HCT116 (cell line): ENCODE results near the gene ZNF423. TPM values are rescaled to one million over a fixed set of nuclear protein-coding genes. Genes with fewer than 3 reads are reported as not detected.

Source experiments
- ATAC-seq: fragments of 200-7000 bp; cut with Tn5 transposase; 2 replicates; pipeline ENCODE4 v1.9.1; 2020; ENCODE audit warnings: mild to moderate bottlenecking, moderate library complexity
- BruUV-seq: library from RNA; stranded (reverse); fragments of 400-500 nt; replicated peaks from 2 replicates; lab custom pipeline; 2021; lab: Mats Ljungman, UMichigan
- CTCF ChIA-PET: fragments of 300-600 bp; sonication (Branson Sonifier 250); formaldehyde crosslinking; loops from one replicate; lab custom pipeline; 2021; ENCODE audit warnings: antibody characterized with exemption; lab: Charles Lee
- POLR2A ChIA-PET: fragments of 300-600, 350-600 bp; sonication (Branson Sonifier 250); formaldehyde crosslinking; loops from one replicate; lab custom pipeline; 2021; ENCODE audit warnings: antibody characterized with exemption; lab: Charles Lee
- RAD21 ChIA-PET, 2 experiments: fragments of 300-600 bp; sonication (Branson Sonifier 250); formaldehyde crosslinking; loops; one replicate each; lab custom pipeline; 2023; ENCODE audit warnings: low total read pairs in 2 of 2; ENCODE audit not compliant: uncharacterized antibody in 2 of 2, unreplicated experiment in 2 of 2, low non-redundant PET in 1 of 2; lab: Charles Lee
- DNase-seq: peaks from one replicate; pipeline ENCODE4 v3.0.0-alpha.2; 2010; ENCODE audit warnings: low read depth, low spot score
- H2AFZ ChIP-seq: fragments of 200-600 bp; shearing (Covaris generic), sonication (generic); 2 replicates; pipeline ENCODE4 v1.6.1; 2017; ENCODE audit warnings: low read depth, mixed run types, mixed read lengths, antibody characterized with exemption, low read length; ENCODE audit not compliant: poor library complexity, severe bottlenecking
- H3K27ac ChIP-seq: 2 replicates; pipeline ENCODE4 v1.5.1; 2012; ENCODE audit warnings: low read depth, low read length
- H3K27me3 ChIP-seq: fragments of 200-600 bp; sonication (generic); 2 replicates; pipeline ENCODE4 v1.6.1; 2016; ENCODE audit warnings: mixed run types, low read length, mixed read lengths; ENCODE audit not compliant: insufficient read depth
- H3K36me3 ChIP-seq, 2 experiments: fragments of 200-500 bp in 1 of 2; fragments of 200-600 bp in 1 of 2; sonication (Bioruptor generic) in 1 of 2; sonication (generic) in 1 of 2; 2 replicates each; pipeline versions ENCODE4 v1.5.1 to v1.6.1; 2014 to 2016; ENCODE audit warnings: low read length in 2 of 2, inconsistent platforms in 1 of 2, mixed read lengths in 1 of 2, mixed run types in 1 of 2; ENCODE audit not compliant: insufficient read depth in 2 of 2, control insufficient read depth in 1 of 2
- H3K4me1 ChIP-seq, 2 experiments: fragments of 200-600 bp in 1 of 2; sonication (generic) in 1 of 2; 2 replicates each; pipeline versions ENCODE4 v1.5.1 to v1.6.1; 2012 to 2017; ENCODE audit warnings: low read length in 2 of 2, inconsistent platforms in 1 of 2, mild to moderate bottlenecking in 1 of 2, mixed read lengths in 1 of 2, mixed run types in 1 of 2, moderate library complexity in 1 of 2; ENCODE audit not compliant: insufficient read depth in 2 of 2, control insufficient read depth in 1 of 2
- H3K4me2 ChIP-seq: fragments of 200-600 bp; sonication (generic); 2 replicates; pipeline ENCODE4 v1.6.1; 2017; ENCODE audit warnings: mixed run types, low read length, mixed read lengths
- H3K4me3 ChIP-seq, 2 experiments: fragments of 200-600 bp in 1 of 2; sonication (generic) in 1 of 2; replicated peaks in 1 of 2; 2 replicates each; pipeline ENCODE4 v1.5.1; 2011 to 2016; ENCODE audit warnings: low read length in 2 of 2, control low read depth in 1 of 2, low read depth in 1 of 2, mild to moderate bottlenecking in 1 of 2, mixed read lengths in 1 of 2, mixed run types in 1 of 2
- H3K79me2 ChIP-seq: fragments of 200-600 bp; sonication (generic); 2 replicates; pipeline ENCODE4 v1.6.1; 2017; ENCODE audit warnings: mild to moderate bottlenecking, mixed run types, low read length, moderate library complexity, mixed read lengths; ENCODE audit not compliant: insufficient read depth
- H3K9ac ChIP-seq: fragments of 200-600 bp; sonication (generic); 2 replicates; pipeline ENCODE4 v1.6.1; 2016; ENCODE audit warnings: low read length, mixed read lengths
- H3K9me2 ChIP-seq: fragments of 200-600 bp; sonication (generic), shearing (Covaris generic); 2 replicates; pipeline ENCODE4 v1.6.1; 2017; ENCODE audit warnings: mixed run types, mild to moderate bottlenecking, moderate library complexity; ENCODE audit not compliant: insufficient read depth
- H3K9me3 ChIP-seq, 2 experiments: fragments of 200-500 bp in 1 of 2; fragments of 200-600 bp in 1 of 2; sonication (Bioruptor generic) in 1 of 2; sonication (generic) in 1 of 2; 2 replicates each; pipeline ENCODE4 v1.6.1; 2014 to 2017; ENCODE audit warnings: low read length in 2 of 2, mixed read lengths in 2 of 2, inconsistent platforms in 1 of 2, low read depth in 1 of 2, mild to moderate bottlenecking in 1 of 2, mixed run types in 1 of 2, moderate library complexity in 1 of 2; ENCODE audit not compliant: control insufficient read depth in 1 of 2, insufficient read depth in 1 of 2
- H4K20me1 ChIP-seq: fragments of 200-600 bp; sonication (generic), shearing (Covaris generic); 2 replicates; pipeline ENCODE4 v1.6.1; 2017; ENCODE audit warnings: mixed run types, mild to moderate bottlenecking, moderate library complexity; ENCODE audit not compliant: insufficient read depth
- ATF3 ChIP-seq: IDR thresholded peaks from 2 replicates; pipeline ENCODE4 v1.6.1; 2012
- CBX3 ChIP-seq: IDR thresholded peaks from 2 replicates; pipeline ENCODE4 v1.6.1; 2012; ENCODE audit warnings: low read depth
- CTCF ChIP-seq, 3 experiments: fragments of 200-600 bp in 1 of 3; sonication (generic) in 1 of 3; IDR thresholded peaks in 2 of 3; conservative IDR thresholded peaks in 1 of 3; 2 replicates each; pipeline ENCODE4 v1.5.1; 2012 to 2017; ENCODE audit warnings: low read depth in 2 of 3, low read length in 2 of 3, antibody characterized with exemption in 1 of 3, borderline replicate concordance in 1 of 3, control low read depth in 1 of 3, mild to moderate bottlenecking in 1 of 3, mixed read lengths in 1 of 3, mixed run types in 1 of 3, moderate library complexity in 1 of 3; ENCODE audit not compliant: insufficient read depth in 1 of 3
- EZH2 ChIP-seq: fragments of 200-600 bp; sonication (generic); IDR thresholded peaks from 2 replicates; pipeline ENCODE4 v1.6.1; 2017; ENCODE audit warnings: antibody characterized with exemption, mixed run types
- JUND ChIP-seq: IDR thresholded peaks from 2 replicates; pipeline ENCODE4 v1.6.1; 2012
- POLR2A ChIP-seq: IDR thresholded peaks from 2 replicates; pipeline ENCODE4 v1.7.0; 2011; ENCODE audit warnings: borderline replicate concordance; ENCODE audit not compliant: insufficient read depth, insufficient read length; ENCODE audit errors: extremely low read depth
- REST ChIP-seq: IDR thresholded peaks from 2 replicates; pipeline ENCODE4 v1.6.1; 2012; ENCODE audit warnings: low read depth
- SIN3A ChIP-seq: IDR thresholded peaks from 2 replicates; pipeline ENCODE4 v1.6.1; 2012; ENCODE audit warnings: low read depth
- SP1 ChIP-seq: IDR thresholded peaks from 2 replicates; pipeline ENCODE4 v1.6.1; 2012; ENCODE audit warnings: low read depth
- YY1 ChIP-seq: IDR thresholded peaks from 2 replicates; pipeline ENCODE4 v1.6.1; 2011; ENCODE audit warnings: low read length, low read depth, moderate library complexity, mild to moderate bottlenecking; ENCODE audit not compliant: insufficient replicate concordance; ENCODE audit errors: extremely low read depth
- intact Hi-C: fragments of 100-400 bp; cut with micrococcal nuclease; formaldehyde crosslinking; loops from 2 replicates; pipeline ENCODE4 v1.10.0; 2022
- total RNA-seq: library from RNA; stranded (reverse); gene quantifications from one replicate; pipeline ENCODE4 v1.2.1, GENCODE V29; 2021; ENCODE audit not compliant: unreplicated experiment

ZNF423 gene
- total RNA-seq, 1 experiment from 2014 or later: 0.22 TPM

- CTCF ChIA-PET: no interaction called here
- TF ChIP-seq SIN3A (no peak), ATF3 (no peak), CBX3 (no peak), YY1 (no peak), POLR2A (no peak), SP1 (no peak), JUND (no peak), REST (no peak), EZH2 (no peak), CTCF (IDR thresholded peaks at IDR 0.05 in 2 of 3, conservative IDR thresholded peaks at IDR 0.05 in 1 of 3; ENCODE audit: borderline replicate concordance in 1 of 3, insufficient read depth in 1 of 3, low read depth in 2 of 3, low read length in 2 of 3) (no peak)
- POLR2A ChIA-PET: no interaction called here
Observed at GRCh38 chr16:49643429-49644144, 212.3 kb downstream of the ZNF423 start.

More at GRCh38 chr16:49643429-49644144, 212.3 kb downstream of the ZNF423 start:
- BruUV-seq: no TSS peak
- ATAC-seq (no peak), DNase-seq (no peak)
- no peak overlapping the region for H3K27ac ChIP-seq
- H3K27me3 ChIP-seq: no peaks in the 10 kb centered on the region
- intact Hi-C loops: no loop called here
- H2AFZ ChIP-seq: no peak overlapping the region
- 0 out of 4 replicates have a peak, but pooled peaks cover 0 to 4% of the 10 kb centered on the region in 2 experiments for H3K4me1 ChIP-seq
- H3K36me3 ChIP-seq: no peaks in the 10 kb centered on the region
- H3K79me2 ChIP-seq: no peaks in the 10 kb centered on the region
- RAD21 ChIA-PET: no interaction called here
- H3K4me3 ChIP-seq: no peak overlapping the region
- H3K9me2 ChIP-seq: no peaks in the 10 kb centered on the region
- H4K20me1 ChIP-seq: no peaks in the 10 kb centered on the region
- H3K4me2 ChIP-seq: no peak overlapping the region
- no peak overlapping the region for H3K9ac ChIP-seq
- peaks cover 10 to 16% of the 10 kb centered on the region in 2 experiments; a peak in 2 of 4 replicates for H3K9me3 ChIP-seq
